HEK293T (cell line): ENCODE data around the gene PSMA8.
"Not testable (repeated sequence)": the region's sequence is repeated elsewhere in the genome, so short reads cannot be mapped to it uniquely, and the experiment has no call there.

ENCODE experiments used
- CTCF ChIA-PET: fragments of 350-600 bp; formaldehyde crosslinking; extraction: SDS; loops from one replicate; lab custom pipeline; 2021; ENCODE audit warnings: antibody characterized with exemption, inconsistent platforms; lab: Yijun Ruan, JAX
- POLR2A ChIA-PET: fragments of 350-600 bp; formaldehyde crosslinking; extraction: SDS; loops from one replicate; lab custom pipeline; 2020; ENCODE audit warnings: antibody characterized with exemption, inconsistent platforms; lab: Yijun Ruan, JAX
- DNase-seq: peaks from one replicate; pipeline ENCODE4 v3.0.0; 2012; ENCODE audit warnings: mixed read lengths; ENCODE audit errors: extremely low spot score
- ARNT ChIP-seq: fragments of 450-650 bp; IDR thresholded peaks from 2 replicates; pipeline ENCODE4 v1.6.1; 2017; ENCODE audit warnings: mild to moderate bottlenecking
- BHLHE40 ChIP-seq: fragments of 450-650 bp; IDR thresholded peaks from 2 replicates; pipeline ENCODE4 v1.6.1; 2016; ENCODE audit warnings: mild to moderate bottlenecking, moderate library complexity, borderline replicate concordance
- CTBP1 ChIP-seq: fragments of 450-650 bp; IDR thresholded peaks from 2 replicates; pipeline ENCODE4 v1.6.1; 2016; ENCODE audit warnings: borderline replicate concordance
- ELF4 ChIP-seq: fragments of 450-650 bp; IDR thresholded peaks from 2 replicates; pipeline ENCODE4 v1.6.1; 2017; ENCODE audit warnings: antibody characterized with exemption
- FOXA1 ChIP-seq: fragments of 450-650 bp; IDR thresholded peaks from 2 replicates; pipeline ENCODE4 v1.6.1; 2016; ENCODE audit warnings: mild to moderate bottlenecking
- FOXK2 ChIP-seq: fragments of 450-650 bp; IDR thresholded peaks from 2 replicates; pipeline ENCODE4 v1.6.1; 2016; ENCODE audit warnings: mild to moderate bottlenecking
- FOXM1 ChIP-seq: fragments of 450-650 bp; IDR thresholded peaks from 2 replicates; pipeline ENCODE4 v1.6.1; 2017; ENCODE audit warnings: mild to moderate bottlenecking, borderline replicate concordance
- HDGF ChIP-seq: fragments of 450-650 bp; IDR thresholded peaks from 2 replicates; pipeline ENCODE4 v1.6.1; 2017; ENCODE audit warnings: antibody characterized with exemption, borderline replicate concordance
- L3MBTL2 ChIP-seq: fragments of 450-650 bp; conservative IDR thresholded peaks from 2 replicates; pipeline ENCODE4 v1.6.1; 2016; ENCODE audit warnings: mild to moderate bottlenecking
- LEF1 ChIP-seq: fragments of 450-650 bp; IDR thresholded peaks from 2 replicates; pipeline ENCODE4 v1.6.1; 2017; ENCODE audit warnings: mild to moderate bottlenecking, borderline replicate concordance
- NFRKB ChIP-seq: fragments of 450-650 bp; IDR thresholded peaks from 2 replicates; pipeline ENCODE4 v1.6.1; 2016; ENCODE audit warnings: mild to moderate bottlenecking, moderate library complexity
- SP1 ChIP-seq: fragments of 450-650 bp; IDR thresholded peaks from 2 replicates; pipeline ENCODE4 v1.6.1; 2017
- SUZ12 ChIP-seq: fragments of 450-650 bp; IDR thresholded peaks from 2 replicates; pipeline ENCODE4 v1.6.1; 2016; ENCODE audit warnings: mild to moderate bottlenecking
- TARDBP ChIP-seq: fragments of 450-650 bp; IDR thresholded peaks from 2 replicates; pipeline ENCODE4 v1.6.1; 2016
- ZNF384 ChIP-seq: fragments of 450-650 bp; IDR thresholded peaks from 2 replicates; pipeline ENCODE4 v1.6.1; 2016
- TF ChIP-seq, protein P1 (sequence below): fragments of 450-650 bp; IDR thresholded peaks from 2 replicates; pipeline ENCODE4 v1.6.1; 2016

Gene PSMA8

DNA sequence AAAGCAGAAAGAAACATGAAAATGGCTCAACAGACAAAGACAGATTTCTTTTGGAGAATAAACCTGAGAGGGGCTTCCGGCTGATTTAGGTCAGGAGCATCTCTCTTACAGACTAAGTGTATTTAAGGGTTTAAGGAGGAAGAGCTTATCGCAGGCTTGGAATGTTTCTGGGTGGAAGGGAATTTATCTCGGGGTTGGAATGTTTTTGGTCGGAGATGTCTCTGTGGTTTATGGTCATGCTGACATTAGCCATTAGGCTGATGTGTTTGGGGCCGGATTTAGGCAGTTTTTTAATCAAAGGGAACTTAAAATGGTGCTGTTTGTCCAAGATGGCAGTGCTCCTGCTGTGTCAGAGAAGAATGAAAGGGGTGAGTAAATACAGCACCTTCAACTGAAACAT, 14.4 kb upstream of the PSMA8 start:
- CTCF ChIA-PET: no interaction called here
- no peak for TF ChIP-seq LEF1
- no peak for TF ChIP-seq ZNF384
- no peak for TF ChIP-seq HDGF
- no peak for TF ChIP-seq SUZ12
- no peak for TF ChIP-seq L3MBTL2
- no peak for TF ChIP-seq CTBP1
- TF ChIP-seq NFRKB: no peak
- no peak for TF ChIP-seq TARDBP
- no peak for TF ChIP-seq FOXM1
- TF ChIP-seq BHLHE40: no peak
- POLR2A ChIA-PET: no interaction called here
- no peak for DNase-seq

DNA sequence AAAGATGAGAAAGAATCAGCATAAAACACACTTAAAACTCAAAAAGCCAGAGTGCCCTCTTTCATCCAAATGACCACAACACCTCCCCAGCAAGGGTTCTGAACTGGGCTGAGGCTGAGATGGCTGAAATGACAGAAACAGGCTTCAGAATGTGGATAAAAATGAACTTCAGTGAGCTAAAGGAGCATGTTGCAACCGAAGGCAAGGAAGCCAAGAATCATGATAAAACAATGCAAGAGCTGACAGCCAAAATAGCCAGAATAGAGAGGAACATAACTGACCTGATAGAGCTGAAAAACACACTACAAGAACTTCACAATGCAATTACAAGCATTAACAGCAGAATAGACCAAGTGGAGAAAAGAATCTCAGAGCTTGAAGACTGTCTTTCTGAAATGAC, 12.2 kb upstream of the PSMA8 start:
- POLR2A ChIA-PET: no interaction called here
- TF ChIP-seq SP1: no peak
- DNase-seq: no peak
- CTCF ChIA-PET: no interaction called here

DNA sequence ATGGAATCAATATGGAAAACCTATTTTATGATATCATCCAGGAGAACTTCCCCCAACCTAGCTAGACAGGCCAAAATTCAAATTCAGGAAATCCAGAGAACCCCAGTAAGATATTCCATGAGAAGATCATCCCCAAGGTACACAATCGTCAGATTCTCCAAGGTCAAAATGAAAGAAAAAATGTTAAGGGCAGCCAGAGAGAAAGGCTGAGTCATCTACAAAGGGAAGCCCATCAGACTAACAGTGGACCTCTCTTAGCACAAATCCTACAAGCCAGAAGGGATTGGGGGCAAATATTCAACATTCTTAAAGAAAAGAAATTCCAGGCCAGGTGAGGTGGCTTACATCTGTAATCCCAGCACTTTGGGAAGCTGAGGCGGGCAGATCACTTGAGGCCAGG, 11.7 kb upstream of the PSMA8 start:
- CTCF ChIA-PET, POLR2A ChIA-PET, DNase-seq: not testable (repeated sequence)

DNA sequence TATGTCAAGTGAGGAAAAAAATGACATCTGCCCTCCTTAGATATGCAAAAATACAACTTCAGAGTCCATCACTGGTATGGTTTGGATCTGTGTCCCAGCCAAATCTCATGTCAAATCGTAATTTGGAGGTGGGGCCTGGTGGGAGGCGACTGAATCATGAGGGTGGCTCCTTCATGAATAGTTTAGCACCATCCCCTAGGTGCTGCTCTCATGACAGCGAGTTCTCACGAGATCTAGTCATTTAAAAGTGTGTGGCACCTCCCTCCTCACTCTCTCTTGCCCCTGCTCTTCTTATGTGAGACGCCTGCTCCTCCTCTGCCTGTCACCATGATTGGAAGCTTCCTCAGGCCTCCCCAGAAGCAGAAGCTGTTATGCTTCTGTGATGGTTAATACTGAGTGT, 5.9 kb upstream of the PSMA8 start:
- TF ChIP-seq LEF1: no peak
- TF ChIP-seq BHLHE40: no peak
- TF ChIP-seq FOXK2: no peak
- TF ChIP-seq HDGF: no peak
- TF ChIP-seq TARDBP: no peak
- TF ChIP-seq CTBP1: no peak
- no peak for TF ChIP-seq ARNT
- no peak for TF ChIP-seq ELF4
- no peak for TF ChIP-seq SP1
- no peak for TF ChIP-seq NFRKB
- no peak for TF ChIP-seq L3MBTL2
- no peak for TF ChIP-seq ZNF384
- no peak for TF ChIP-seq FOXA1
- TF ChIP-seq SUZ12: no peak
- TF ChIP-seq FOXM1: no peak
- TF ChIP-seq, protein P1, sequence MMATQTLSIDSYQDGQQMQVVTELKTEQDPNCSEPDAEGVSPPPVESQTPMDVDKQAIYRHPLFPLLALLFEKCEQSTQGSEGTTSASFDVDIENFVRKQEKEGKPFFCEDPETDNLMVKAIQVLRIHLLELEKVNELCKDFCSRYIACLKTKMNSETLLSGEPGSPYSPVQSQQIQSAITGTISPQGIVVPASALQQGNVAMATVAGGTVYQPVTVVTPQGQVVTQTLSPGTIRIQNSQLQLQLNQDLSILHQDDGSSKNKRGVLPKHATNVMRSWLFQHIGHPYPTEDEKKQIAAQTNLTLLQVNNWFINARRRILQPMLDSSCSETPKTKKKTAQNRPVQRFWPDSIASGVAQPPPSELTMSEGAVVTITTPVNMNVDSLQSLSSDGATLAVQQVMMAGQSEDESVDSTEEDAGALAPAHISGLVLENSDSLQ: no peak
- ChIA-PET POLR2A (no interaction called here), CTCF (no interaction called here)
- DNase-seq: no peak

DNA sequence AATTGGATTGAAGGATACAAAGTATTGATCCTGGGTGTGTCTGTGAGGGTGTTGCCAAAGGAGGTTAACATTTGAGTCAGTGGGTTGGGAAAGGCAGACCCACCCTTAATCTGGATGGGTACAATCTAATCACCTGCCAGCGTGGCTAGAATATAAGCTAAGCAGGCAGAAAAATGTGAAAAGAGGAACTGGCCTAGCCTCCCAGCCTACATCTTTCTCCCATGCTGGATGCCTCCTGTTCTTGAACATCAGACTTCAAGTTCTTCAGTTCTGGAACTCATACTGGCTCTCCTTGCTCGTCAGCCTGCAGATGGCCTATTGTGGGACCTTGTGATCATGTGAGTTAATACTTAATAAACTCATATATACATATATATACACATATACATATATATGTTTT, 5.5 kb upstream of the PSMA8 start:
- DNase-seq, CTCF ChIA-PET, POLR2A ChIA-PET: not testable (repeated sequence)

DNA sequence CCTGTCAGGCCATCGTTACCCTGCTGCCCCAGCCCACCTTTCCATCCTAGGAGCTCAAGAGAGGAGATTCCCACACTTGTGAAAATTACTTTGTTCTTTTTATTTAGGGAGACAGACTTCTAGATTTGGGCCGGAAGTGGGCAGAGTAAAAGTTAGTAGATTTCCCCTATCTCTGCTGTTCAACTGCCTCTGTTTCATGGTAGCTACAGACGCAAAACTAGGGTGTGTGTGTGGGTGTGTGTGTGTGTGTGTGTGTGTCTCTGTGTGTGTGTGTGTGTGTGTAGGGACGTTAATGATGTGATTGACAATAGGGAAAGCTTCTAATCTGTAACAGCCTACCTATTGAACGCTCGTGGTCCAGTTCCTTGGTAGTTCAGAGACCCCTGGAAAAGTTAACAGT, 438 bp downstream of the PSMA8 start:
- ChIA-PET CTCF (no interaction called here), POLR2A (no interaction called here)
- no peak for DNase-seq
- TF ChIP-seq, protein P1: no peak
- TF ChIP-seq NFRKB (no peak), SUZ12 (no peak), L3MBTL2 (no peak), FOXK2 (no peak), SP1 (no peak), LEF1 (no peak), FOXA1 (no peak), TARDBP (no peak), CTBP1 (no peak), HDGF (no peak), FOXM1 (no peak), ZNF384 (no peak), ELF4 (no peak), BHLHE40 (no peak), ARNT (no peak)

DNA sequence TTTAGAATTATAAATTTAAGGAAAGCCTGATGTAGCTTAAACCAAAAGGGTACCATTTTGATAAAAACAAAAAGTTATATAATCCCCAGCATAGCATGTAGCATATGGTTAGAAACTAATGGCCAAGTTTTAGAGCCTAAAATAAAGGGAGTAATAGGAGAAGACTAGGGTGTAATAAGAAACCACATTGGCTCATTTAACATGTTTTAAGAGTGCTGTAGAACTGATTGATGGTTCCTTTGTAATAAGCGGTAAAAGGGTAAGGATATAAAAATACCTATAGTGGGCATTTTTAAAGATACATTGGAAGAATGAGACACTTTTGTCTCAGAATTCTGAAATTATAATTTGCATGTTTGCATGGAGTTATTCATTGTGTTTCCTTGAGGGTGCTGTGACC, 1.9 kb downstream of the PSMA8 start:
- POLR2A ChIA-PET: no interaction called here
- CTCF ChIA-PET: no interaction called here

More for the DNA sequence above, 1.9 kb downstream of the PSMA8 start:
- DNase-seq: peak; percentile 20
- no peak for TF ChIP-seq FOXA1
- TF ChIP-seq SP1: no peak
- TF ChIP-seq, protein P1: peak; percentile 84
- TF ChIP-seq ARNT: no peak
